GM21619 (cell line): ENCODE data around the gene NOLC1.

Experiments used
- ATAC-seq: cut with Tn5 transposase; IDR thresholded peaks from one replicate; pipeline ENCODE4 v1.9.1; 2021; ENCODE audit not compliant: unreplicated experiment

The NOLC1 gene

GRCh38 chr10:102151774-102152544 lies at the start of gene NOLC1:
Gene NOLC1 (plus strand): TSS chr10:102152389. CDS start chr10:102152411, 22 bp downstream.
- ATAC-seq = peak; percentile 86

GRCh38 chr10:102102421-102102820 lies 49.8 kb upstream of the NOLC1 start:
- ATAC-seq = no peak

DNA sequence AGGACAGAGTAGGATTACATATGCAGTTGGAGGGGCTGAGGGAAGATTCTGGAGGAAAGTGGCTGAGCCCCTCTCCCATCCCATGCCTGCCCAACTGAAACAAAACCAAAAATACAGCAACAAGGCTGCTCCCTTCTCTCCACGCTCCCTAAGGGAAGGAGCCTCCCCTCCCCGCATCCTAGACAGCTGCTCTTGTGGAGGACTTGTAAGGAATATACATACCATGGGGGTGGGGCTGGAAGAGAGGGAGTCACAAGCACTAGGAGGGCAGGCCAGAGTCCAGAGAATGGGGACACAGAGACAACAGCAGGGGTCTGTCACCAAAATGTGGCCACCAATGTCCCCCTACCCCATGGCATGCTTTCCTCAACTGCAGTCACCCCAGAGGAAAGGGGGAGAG lies 45.2 kb upstream of the NOLC1 start:
- ATAC-seq = no peak

GRCh38 chr10:102109166-102110116 lies 42.7 kb upstream of the NOLC1 start:
- no peak for ATAC-seq

DNA sequence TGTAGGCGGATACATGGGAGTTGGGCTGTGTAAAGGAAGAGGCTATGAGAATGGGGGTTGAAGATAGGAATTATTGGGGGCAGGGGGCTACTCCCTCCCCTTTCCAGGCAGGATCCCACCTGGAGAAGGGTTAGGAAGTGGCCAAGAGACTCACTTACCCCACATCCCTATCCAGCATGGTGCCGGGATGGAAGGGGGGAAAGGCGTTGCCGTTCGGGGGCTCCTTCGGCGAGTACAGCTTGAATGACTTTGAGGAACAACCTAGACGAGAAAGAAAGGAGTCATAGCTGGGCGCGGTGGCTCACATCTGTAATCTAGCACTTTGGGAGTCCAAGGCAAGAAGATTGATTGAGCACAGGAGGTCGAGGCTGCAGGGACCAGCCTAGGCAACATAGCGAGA lies 40.9 kb upstream of the NOLC1 start:
- ATAC-seq = no peak

DNA sequence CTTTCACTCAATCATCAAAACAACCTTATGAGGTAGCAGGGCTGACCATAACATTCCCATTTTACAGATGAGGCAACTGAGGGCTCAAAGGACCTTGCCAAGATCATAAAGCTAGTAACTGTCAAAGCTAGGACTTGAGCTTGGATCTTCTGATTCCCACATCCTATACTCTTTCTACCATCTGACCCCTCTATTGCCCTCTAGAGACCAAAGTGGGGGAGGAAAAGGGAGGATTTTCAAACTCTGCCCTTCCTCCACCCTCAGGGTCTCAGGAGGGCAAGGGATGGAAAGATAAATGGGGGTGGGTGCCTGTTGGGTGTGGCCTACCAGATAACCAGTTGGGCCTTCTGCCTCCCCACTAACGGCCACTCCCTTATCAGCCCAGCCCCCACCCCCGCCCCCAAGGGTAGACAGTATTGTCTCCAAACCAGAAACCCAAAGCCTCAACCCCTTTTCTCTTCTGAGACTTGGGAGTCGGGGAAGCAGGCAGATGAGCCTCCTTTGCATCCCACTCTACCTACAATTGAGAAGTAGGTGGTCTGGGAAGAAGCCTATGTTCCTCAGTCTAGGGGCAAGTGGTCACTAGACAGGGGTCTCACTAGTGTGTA lies 39.9 kb upstream of the NOLC1 start:
- ATAC-seq = no peak

- ATAC-seq = no peak
Observed at GRCh38 chr10:102113261-102113955, 38.8 kb upstream of the NOLC1 start.

- no peak for ATAC-seq
Observed at GRCh38 chr10:102113956-102114857, 38.0 kb upstream of the NOLC1 start.

GRCh38 chr10:102114861-102115618 lies 37.1 kb upstream of the NOLC1 start:
- ATAC-seq = peak; percentile 59

DNA sequence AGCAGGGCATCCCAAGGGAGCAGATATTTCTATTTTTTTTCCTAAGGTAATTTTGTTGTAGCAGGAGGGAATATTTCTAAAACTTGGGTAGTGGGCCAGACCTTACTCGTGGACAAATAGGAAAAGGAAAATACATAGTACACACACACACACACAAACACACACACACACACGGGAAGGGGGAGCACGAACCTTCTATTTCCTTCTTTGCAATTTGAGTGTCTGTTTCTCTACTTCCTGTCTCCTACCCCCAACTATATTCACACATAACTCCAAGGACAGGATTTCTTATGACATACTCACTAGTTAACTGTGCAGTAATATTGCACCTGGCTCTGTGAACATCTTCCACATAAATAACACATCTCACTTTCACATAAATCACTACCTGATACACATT lies 36.4 kb upstream of the NOLC1 start:
- ATAC-seq = no peak

DNA sequence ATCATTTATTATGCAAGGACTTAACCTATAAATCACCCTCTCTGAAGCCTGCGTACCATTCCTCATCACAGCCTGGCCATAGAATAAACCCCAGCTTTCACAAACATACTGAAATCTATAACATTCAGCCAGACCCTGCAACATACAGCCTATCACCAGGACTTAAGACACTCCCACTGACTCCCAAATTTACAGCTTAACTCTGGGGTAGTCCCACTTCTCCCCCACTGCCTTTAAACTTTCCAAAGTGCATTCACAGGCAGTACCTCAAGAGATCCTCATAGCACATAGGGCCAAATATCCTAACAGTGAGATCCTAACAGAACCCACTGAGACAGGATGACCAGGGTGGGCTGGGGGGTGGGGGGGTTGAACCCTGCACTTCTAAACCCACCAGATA lies 35.5 kb upstream of the NOLC1 start:
- no peak for ATAC-seq

DNA sequence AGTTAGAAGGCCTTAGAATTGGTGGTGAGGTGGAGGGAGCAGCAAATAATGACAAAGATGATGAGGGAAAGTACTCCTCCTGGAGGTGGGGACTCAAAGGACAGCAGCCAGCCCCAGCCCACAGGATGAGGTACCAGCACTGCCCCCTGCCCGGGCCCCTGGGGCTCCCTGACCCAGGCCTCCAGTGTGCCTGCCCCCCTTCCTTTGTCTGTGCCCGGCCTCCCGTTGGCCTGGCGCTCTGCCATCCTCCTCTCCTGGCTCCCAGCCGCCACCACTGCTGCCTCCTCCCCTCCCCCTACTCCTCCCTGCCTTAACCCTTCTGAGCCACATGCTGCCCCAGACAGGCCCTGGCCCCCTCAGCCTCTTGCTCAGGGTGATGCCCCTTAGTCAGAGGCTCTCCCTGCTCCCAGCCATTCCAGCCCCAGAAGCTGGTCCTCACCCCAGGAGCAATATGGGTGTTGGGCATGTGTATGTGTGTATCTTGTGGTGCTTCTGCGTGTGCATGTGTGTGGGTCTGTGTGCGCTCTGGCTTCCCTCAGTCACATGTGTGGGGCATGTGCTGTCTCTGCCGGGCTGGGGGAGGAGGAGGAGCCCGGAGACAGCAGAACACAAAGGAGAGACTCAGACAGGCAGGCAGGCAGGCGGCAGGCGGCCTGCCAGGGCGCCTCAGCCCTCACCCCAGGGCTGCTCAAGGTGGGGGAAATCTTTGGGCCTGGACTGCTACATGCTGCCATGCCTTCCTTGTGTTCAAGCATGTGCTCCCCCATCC lies 34.6 kb upstream of the NOLC1 start:
- no peak for ATAC-seq

GRCh38 chr10:102118867-102119266 lies 33.3 kb upstream of the NOLC1 start:
- ATAC-seq = no peak

GRCh38 chr10:102119417-102120141 lies 32.6 kb upstream of the NOLC1 start:
- ATAC-seq = no peak

GRCh38 chr10:102120142-102120990 lies 31.8 kb upstream of the NOLC1 start, which contains the start of gene LDB1:
Gene LDB1 (minus strand): TSS chr10:102120368. CDS start chr10:102120110, 258 bp downstream.
- peak; percentile 56 for ATAC-seq

- ATAC-seq = no peak
Observed at GRCh38 chr10:102120991-102121738, 31.0 kb upstream of the NOLC1 start.
